ENCODE data around the gene NLRP1. TPM values are rescaled to one million over a fixed set of nuclear protein-coding genes. Genes with fewer than 3 reads are reported as not detected.

The NLRP1 gene
- total RNA-seq, 1 experiment from 2014 or later = 23.5 TPM

GRCh38 chr17:5516060-5516792, 68.1 kb downstream of the NLRP1 start:
- DNase-seq (ENCODE audit: low read depth) = peak; percentile 99

GRCh38 chr17:5514976-5515375, 69.3 kb downstream of the NLRP1 start:
- no peak for DNase-seq (ENCODE audit: low read depth)

GRCh38 chr17:5513628-5514027, 70.7 kb downstream of the NLRP1 start:
- DNase-seq (ENCODE audit: low read depth) = peak; percentile 32

GRCh38 chr17:5511401-5512225, 72.7 kb downstream of the NLRP1 start:
- no peak for DNase-seq (ENCODE audit: low read depth)

- DNase-seq (ENCODE audit: low read depth) = no peak
Observed at GRCh38 chr17:5510771-5511170, 73.5 kb downstream of the NLRP1 start.

GRCh38 chr17:5509482-5509881, 74.8 kb downstream of the NLRP1 start:
- peak; percentile 87 for DNase-seq (ENCODE audit: low read depth)

GRCh38 chr17:5508810-5509209, 75.5 kb downstream of the NLRP1 start:
- peak; percentile 86 for DNase-seq (ENCODE audit: low read depth)

GRCh38 chr17:5506307-5506706, 78.0 kb downstream of the NLRP1 start:
- no peak for DNase-seq (ENCODE audit: low read depth)

- no peak for DNase-seq (ENCODE audit: low read depth)
Observed at GRCh38 chr17:5502552-5502951, 81.8 kb downstream of the NLRP1 start.

- no peak for DNase-seq (ENCODE audit: low read depth)
Observed at GRCh38 chr17:5501685-5502084, 82.6 kb downstream of the NLRP1 start.

- DNase-seq (ENCODE audit: low read depth) = peak; percentile 83
Observed at GRCh38 chr17:5500589-5501391, 83.5 kb downstream of the NLRP1 start.

GRCh38 chr17:5500247-5500588, 84.1 kb downstream of the NLRP1 start:
- no peak for DNase-seq (ENCODE audit: low read depth)

GRCh38 chr17:5499476-5500231, 84.7 kb downstream of the NLRP1 start:
- DNase-seq (ENCODE audit: low read depth) = no peak

GRCh38 chr17:5492970-5493369, 91.3 kb downstream of the NLRP1 start:
- no peak for DNase-seq (ENCODE audit: low read depth)

- DNase-seq (ENCODE audit: low read depth) = no peak
Observed at GRCh38 chr17:5488752-5489151, 95.6 kb downstream of the NLRP1 start.

GRCh38 chr17:5486206-5487124, 97.8 kb downstream of the NLRP1 start, which contains the start of gene MIS12:
TSS of gene MIS12 (plus strand) at chr17:5486566. CDS start at chr17:5488863, 2,297 bp downstream.
- DNase-seq (ENCODE audit: low read depth) = peak; percentile 99

GRCh38 chr17:5485270-5486205, 98.8 kb downstream of the NLRP1 start, which contains the start of gene DERL2:
TSS of gene DERL2 (minus strand) at chr17:5486178. CDS start at chr17:5486161, 17 bp downstream.
- peak; percentile 48 for DNase-seq (ENCODE audit: low read depth)

GRCh38 chr17:5481451-5481850, 102.9 kb downstream of the NLRP1 start:
- no peak for DNase-seq (ENCODE audit: low read depth)

GRCh38 chr17:5480962-5481361, 103.3 kb downstream of the NLRP1 start:
- no peak for DNase-seq (ENCODE audit: low read depth)

Data from M059J (cell line).